ENCODE results near the gene SAMMSON.

GRCh38 chr3:69951616-69952015 lies 47.9 kb upstream of the SAMMSON start:
- no peak for TF ChIP-seq CBX5 (IDR thresholded peaks at IDR 0.05; ENCODE audit: borderline replicate concordance, low read depth)
- TF ChIP-seq ZNF609 (CRISPR knock-in tag; IDR thresholded peaks at IDR 0.05; ENCODE audit: borderline replicate concordance), result no peak
- no peak for TF ChIP-seq ZNF324 (CRISPR knock-in tag; IDR thresholded peaks at IDR 0.05)

Measured in K562 (cell line).